ENCODE measurements around the gene PPT2.
"Not testable (repeated sequence)": the region's sequence is repeated elsewhere in the genome, so short reads cannot be mapped to it uniquely, and the experiment has no call there.

PPT2 gene

DNA sequence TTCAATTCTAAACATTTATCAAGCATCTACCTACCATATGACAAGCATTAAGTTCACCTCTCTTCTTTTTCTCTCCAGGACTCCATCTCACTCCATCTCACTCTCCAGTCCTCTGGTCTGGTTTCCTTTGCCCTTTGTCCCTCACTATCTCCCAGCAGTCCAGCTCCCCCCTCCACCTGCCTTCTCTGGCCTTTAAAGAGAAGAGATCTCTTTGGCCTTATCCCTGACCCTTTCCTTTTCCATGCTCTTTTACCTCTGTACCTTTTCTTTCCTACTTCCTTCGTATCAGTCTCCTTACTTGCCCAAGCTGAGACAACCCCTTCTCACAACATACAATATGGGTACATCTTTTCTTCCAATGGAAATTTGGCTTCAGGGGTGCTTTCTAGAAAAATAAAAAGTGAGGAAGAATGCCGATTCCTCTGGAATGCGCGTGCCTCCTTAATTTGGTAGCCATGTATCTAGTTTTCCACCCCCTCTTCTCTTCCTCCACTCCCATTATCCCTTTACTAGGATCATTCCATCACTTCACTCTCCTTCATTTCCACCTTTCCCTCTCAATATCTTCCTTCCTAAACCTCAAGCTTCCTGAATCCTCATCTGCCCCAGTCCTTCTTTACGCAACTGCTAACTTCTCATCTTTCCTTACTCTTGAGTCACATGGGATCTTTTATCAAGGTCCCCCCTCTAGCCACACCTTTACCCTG, 22.7 kb downstream of the PPT2 start:
- no peak for DNase-seq (ENCODE audit: low read depth, low spot score)

GRCh38 chr6:32177183-32177787, 23.3 kb downstream of the PPT2 start:
- DNase-seq (ENCODE audit: low read depth, low spot score) = no peak

DNA sequence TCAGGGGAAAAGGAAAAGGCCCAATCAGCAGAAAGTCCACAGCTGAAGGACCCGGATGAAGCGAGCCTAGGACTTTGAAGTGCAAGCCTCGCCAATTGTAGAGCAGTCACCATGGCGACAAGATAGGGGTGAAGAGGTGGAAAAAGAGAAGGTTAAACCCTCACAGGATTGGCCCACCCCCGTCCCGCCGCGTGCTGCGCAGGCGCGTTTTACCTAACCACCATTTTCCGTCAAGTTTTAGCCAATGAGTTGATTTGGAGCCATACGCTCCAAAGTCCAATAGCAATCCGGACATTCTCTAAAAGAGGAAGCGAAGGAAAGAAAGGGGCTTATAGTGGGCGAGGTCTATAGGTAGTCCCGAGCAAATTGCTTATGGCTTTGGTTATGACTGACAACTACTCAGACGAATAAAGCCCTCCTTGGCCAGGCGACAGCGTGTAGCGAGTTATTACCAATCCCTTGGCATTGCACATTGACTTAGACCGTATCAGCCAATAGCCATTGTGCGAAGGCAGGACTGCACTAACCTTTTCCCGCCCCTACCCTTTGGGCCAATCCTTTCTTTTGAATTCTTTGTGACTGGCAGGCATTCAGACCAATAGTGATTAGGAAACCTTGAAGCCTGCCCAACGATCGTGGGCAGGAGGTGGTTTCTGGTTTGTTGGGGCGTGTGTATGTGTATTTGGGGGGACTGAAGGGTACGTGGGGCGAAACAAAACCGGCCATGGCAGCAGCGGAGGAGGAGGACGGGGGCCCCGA, 24.0 kb downstream of the PPT2 start, which contains the start of gene RNF5:
Gene RNF5, plus strand, starts transcription at position 618 of the 759 bp plus-strand sequence. Its CDS starts 107 bp downstream, at position 725.
- DNase-seq (ENCODE audit: low read depth, low spot score) = peak; percentile 91

DNA sequence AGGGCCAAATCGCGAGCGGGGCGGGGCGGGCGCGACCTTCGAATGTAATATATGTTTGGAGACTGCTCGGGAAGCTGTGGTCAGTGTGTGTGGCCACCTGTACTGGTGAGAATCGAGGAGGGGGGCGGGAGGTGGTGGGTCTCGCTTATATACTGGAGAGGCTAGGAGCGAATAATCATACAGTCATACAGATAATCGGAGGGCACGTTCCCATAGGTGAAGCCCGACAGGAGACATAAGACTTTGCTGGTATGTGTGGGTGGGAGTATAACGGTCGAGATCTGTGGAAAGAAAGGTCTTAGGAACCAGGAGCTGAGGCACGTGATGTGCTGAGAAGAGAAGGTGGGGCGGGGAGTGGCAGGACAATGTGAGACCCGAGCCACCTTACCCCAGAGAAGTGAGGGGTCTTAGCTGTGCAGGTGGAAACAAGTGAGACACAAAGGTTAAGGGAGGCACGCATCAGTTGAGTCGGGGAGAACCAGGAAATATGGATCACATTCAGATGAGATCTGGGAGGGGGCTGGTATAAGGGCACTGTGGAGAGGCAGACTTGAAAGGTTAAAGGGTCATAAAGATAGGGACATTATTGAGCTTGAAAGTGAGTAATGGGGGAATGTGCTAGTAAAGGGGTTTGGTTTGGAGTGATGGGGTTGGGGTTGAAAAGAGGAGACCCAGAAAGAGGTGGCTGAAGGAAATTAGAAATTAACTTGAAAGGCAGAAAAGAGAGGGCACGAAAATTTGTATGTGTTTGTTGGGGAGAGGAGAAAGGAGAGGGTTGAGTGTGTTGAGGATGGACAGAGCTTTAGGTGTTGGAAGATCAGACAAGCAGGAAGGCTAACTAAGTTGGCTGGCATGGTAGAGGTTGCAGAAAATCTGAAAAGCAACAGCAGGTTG, 24.9 kb downstream of the PPT2 start:
- DNase-seq (ENCODE audit: low read depth, low spot score) = no peak

GRCh38 chr6:32179766-32180405, 25.9 kb downstream of the PPT2 start:
- DNase-seq (ENCODE audit: low read depth, low spot score) = no peak

GRCh38 chr6:32181148-32181702, 27.3 kb downstream of the PPT2 start:
- no peak for DNase-seq (ENCODE audit: low read depth, low spot score)

GRCh38 chr6:32181915-32182529, 28.1 kb downstream of the PPT2 start:
- DNase-seq (ENCODE audit: low read depth, low spot score) = no peak

GRCh38 chr6:32182555-32182981, 28.6 kb downstream of the PPT2 start:
- no peak for DNase-seq (ENCODE audit: low read depth, low spot score)

GRCh38 chr6:32183030-32183429, 29.1 kb downstream of the PPT2 start:
- no peak for DNase-seq (ENCODE audit: low read depth, low spot score)

- no peak for DNase-seq (ENCODE audit: low read depth, low spot score)
These were observed 29.6 kb downstream of the PPT2 start for GRCh38 chr6:32183483-32184083.

DNA sequence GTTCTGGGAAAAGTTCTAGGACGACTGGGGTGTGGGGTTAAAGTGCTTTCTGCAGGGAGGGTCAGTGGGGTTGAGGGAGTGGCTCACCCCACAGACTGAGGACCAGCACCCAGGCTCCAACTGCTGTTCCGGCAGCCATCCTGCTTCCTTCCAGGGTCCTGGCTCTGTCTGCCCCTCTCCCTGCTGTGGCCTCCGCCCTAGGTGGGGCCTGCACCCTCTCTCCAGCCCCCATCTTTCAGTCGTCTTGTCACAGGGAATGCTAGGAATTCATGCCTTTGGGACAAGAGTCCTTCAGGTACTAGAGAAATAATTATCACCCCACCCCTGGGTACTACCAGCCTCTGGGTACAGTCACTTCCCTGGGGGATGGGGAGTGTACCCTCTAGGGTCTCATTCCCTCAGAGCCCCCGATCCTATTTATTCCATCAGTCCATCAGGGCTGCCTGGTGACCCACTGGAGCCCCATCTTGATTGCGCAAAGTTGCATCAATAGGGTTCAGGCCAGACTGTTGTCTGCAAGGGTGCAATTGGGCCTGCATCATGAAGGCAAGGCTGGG, 30.2 kb downstream of the PPT2 start, which contains the start of gene AGER:
Gene AGER, minus strand, starts transcription at position 170 of the 557 bp plus-strand sequence. Its CDS starts 31 bp downstream, at position 139.
- no peak for DNase-seq (ENCODE audit: low read depth, low spot score)

DNA sequence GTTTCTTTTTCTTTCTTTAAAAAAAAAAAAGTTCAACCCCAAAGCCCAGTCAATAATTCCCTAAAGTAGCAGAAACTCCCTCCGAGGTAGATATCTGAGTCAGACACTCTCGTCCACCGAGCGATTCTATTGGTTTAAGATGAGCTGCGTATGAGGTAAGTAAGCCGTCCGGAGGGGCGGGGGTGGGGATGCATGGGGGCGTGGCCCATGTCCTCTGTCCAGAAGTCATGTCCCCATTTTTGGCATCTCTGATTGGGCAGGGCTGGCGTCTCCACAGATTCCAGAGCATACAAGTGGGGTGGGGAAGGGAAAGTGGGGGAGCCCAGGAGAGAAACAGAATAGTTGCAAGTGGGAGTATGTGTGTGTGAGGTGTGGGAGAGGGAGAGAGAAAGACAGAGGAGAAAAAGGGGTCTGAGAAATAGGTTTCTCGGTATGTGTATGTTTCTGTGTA, 31.8 kb downstream of the PPT2 start:
- DNase-seq (ENCODE audit: low read depth, low spot score) = not testable (repeated sequence)

DNA sequence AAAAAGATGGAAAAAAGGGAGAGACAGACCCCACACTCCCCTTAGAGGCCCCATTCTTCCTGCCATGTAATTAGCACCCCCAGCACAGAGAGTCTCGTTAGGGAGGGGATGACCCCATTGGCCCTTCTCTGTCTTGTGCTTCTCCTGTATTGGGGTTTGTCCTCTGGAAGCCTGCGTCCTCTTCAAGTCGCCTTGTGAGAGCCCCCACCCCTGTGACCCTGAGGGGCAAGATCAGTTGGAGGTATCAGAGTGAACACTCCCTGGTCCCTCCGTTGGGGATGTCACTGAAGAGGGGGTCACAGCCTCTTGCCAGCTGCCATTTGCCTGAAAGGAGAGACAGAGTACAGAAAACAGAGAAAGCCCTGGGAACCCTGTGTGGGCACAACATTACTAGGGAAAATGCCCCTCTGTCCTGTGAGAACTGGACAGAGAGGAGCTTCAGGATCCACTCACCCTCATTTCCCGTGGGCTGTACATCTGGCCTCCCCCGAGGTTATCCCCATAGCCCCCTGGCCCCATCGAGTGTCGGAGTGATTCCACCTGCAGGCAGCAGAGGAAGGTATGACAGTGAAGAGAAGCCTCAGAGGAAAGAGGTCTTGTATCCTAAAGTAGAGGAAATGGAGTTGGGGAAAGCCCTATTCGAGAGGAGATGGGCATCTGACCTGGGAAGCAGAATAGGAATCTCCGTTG, 32.4 kb downstream of the PPT2 start:
- DNase-seq (ENCODE audit: low read depth, low spot score) = not testable (repeated sequence)

DNA sequence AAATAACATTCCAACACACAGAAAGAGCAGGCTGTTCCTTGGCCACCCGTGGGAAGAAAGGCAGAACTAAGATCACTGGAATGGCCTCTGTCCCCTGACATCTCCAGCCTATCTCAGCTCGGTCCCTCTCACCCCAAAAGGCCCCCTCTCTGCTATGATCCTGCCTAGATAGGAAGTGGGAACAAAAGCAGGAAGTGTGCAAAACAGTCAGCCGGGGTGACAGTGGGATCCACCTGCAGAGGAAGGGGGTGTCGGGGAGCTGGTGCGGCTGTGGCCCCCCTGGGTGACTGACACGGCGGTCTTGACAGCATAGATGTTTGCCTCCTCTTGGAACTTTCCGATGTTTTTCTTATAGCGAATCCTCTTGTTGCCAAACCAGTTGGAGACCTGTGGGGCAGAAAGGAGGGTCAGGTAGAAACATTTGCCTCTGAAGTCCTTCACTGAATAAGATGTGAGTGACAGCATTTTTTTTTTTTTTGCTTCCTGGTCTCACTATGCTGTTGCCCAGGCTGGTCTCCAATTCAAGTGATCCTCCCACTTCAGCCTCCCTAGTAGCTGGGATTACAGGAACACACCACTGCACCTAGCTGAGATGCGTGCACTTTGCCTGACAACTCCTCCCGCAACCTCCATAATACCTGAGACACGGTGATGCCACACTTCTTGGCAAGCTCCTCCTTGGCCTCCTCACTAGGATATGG, 33.2 kb downstream of the PPT2 start:
- no peak for DNase-seq (ENCODE audit: low read depth, low spot score)

DNA sequence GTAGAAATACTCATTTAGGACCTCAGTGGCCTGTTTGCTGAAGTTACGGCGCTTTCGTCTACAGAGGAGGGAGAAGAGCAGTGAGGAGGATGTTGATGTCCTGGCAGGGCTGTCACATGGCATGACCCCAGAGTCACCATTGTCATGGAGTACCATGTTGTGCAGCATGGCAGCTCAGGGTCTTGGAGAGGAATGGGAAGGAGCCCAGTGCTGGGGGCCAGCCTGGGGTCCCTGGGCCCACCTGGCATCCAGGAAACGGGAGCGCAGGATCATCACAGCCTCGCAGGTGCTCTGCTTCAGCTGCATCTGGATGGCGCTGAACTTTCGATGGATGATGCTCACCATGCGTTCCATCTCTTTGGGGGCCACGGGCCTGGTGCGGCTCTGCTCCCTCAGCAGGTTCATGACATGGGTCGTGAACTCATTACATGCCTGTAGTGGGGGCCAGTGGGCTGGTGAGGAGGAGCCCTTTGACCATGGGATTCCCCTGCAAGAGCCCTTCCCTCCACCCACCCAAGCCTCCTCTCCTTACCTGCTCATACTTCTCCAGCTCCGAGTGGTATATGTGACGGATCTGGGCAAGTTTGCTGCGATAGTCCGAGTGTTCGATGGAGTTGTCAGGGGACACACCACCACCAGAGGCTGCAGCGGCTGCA, 33.9 kb downstream of the PPT2 start:
- not testable (repeated sequence) for DNase-seq (ENCODE audit: low read depth, low spot score)

DNA sequence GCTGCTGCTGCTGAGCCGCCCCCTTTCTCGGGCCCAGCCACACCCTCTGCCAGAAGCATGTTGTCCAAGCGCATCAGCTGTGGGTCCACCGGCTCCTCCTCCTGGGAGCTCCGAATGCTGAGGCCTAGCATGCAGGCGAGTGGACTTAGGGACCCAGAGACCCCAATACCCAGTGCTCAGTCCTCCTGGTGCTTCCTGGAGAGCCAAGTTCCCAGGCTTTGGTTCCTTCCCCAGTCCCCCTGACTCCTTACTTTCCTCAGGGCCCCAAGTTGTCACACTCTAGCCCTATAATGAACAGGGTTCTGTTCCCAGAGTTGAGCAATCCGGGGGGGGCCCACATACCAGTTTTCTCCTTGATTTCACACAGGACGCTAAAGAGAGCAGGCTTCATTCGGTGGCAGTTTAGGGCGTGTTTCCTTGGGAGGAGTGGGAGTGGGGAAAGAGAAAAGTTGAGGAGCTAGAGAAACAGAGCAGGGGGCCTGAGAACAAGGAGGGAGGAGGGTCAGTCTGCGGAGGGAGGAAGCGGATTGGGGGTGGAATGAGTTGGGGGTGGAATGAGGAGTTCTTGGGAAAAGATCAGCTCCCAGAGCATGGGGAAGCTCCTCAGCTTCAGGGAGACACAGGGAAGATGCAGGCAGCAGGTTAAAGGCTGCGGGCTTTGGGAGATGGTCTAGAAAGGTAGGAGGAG, 34.6 kb downstream of the PPT2 start:
- no peak for DNase-seq (ENCODE audit: low read depth, low spot score)
